ENCODE data around the gene IL17C. TPM values are rescaled to one million over a fixed set of nuclear protein-coding genes. Genes with fewer than 3 reads are reported as not detected.

IL17C gene
- total and polyA plus RNA-seq, 2 donors (not counting 3 experiments of a cell fraction or from before 2014, with no cell fraction given), result 0.17 TPM; not detected in 1

DNA sequence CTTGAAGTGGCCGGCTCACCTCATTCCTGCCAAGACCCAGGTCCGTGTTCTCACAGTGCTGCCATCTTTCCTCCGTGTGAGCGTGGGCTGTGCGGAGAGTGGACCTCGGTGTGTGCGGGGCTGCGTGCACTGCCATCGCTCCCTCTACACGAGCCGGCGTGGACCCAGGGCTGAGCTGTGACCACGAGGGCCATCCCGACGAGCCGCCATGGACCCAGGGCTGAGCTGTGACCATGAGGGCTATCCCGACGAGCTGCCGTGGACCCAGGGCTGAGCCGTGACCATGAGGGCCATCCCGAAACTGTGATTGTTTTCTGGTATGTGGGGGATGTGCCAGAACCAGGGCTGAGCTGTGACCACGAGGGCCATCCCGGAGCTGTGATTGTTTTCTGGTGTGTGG lies 33.4 kb downstream of the IL17C start:
- no peak for DNase-seq (ENCODE audit: low read depth, low spot score)
- Histone ChIP-seq H3K9ac (replicated peaks; ENCODE audit: extremely low read depth, insufficient read depth, low read length) (no peak overlapping the region), H3K4me2 (ENCODE audit: insufficient read depth, low read length) (no peak overlapping the region), H3K79me2 (ENCODE audit: control insufficient read depth, insufficient read depth, low read length) (no peaks in the 10 kb centered on the region), H3K36me3 (ENCODE audit: control insufficient read depth in 2 of 2, extremely low read depth in 1 of 2, insufficient read depth in 2 of 2, low read length in 2 of 2) (peaks cover 0 to 2% of the 10 kb centered on the region in 2 experiments), H3K4me1 (ENCODE audit: control insufficient read depth, extremely low read depth, insufficient read depth, low read length) (no peaks in the 10 kb centered on the region), H3K27ac (ENCODE audit: insufficient read depth, low read depth, low read length) (no peak overlapping the region), H2AFZ (ENCODE audit: low read depth, low read length) (no peak overlapping the region), H3K9me3 (replicated peaks; ENCODE audit: control insufficient read depth, insufficient read depth, low read length) (no peaks in the 10 kb centered on the region), H3K4me3 (replicated peaks in 1 of 3; ENCODE audit: insufficient read depth in 1 of 3, low read depth in 1 of 3, low read length in 3 of 3) (no peak overlapping the region), H3K27me3 (ENCODE audit: control insufficient read depth in 2 of 2, insufficient read depth in 2 of 2, low read length in 2 of 2) (no peaks in the 10 kb centered on the region), H3K9me1 (replicated peaks; ENCODE audit: control insufficient read depth, extremely low read depth, insufficient read depth, low read length) (no peaks in the 10 kb centered on the region), H4K20me1 (replicated peaks; ENCODE audit: control insufficient read depth, extremely low read depth, insufficient read depth, low read length) (no peaks in the 10 kb centered on the region)
- ChIA-PET POLR2A (no interaction called here), CTCF (interaction anchor here (1.6 kb wide), 1 partner anchor 15 kb away, joined by 3 read pairs; no protein-coding TSS in a partner anchor)
- BruUV-seq (replicated peaks), result no TSS peak
- no peak for FAIRE-seq
- dilution Hi-C loops (cut with MboI; ENCODE audit: extremely low pct_ligation_motif_present, low sequenced_read_pairs) (no loop called here), intact Hi-C loops (cut with micrococcal nuclease) (no loop called here)
- TF ChIP-seq, protein P1, sequence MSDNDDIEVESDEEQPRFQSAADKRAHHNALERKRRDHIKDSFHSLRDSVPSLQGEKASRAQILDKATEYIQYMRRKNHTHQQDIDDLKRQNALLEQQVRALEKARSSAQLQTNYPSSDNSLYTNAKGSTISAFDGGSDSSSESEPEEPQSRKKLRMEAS (IDR thresholded peaks at IDR 0.05; ENCODE audit: insufficient read depth, insufficient read length), result no peak
- no peak for TF ChIP-seq FOS (IDR thresholded peaks at IDR 0.05; ENCODE audit: borderline replicate concordance, insufficient read depth, low read length)
- no peak for TF ChIP-seq MYC (IDR thresholded peaks at IDR 0.05; ENCODE audit: low read depth, low read length)
- no peak for TF ChIP-seq JUN (IDR thresholded peaks at IDR 0.05; ENCODE audit: borderline replicate concordance, insufficient read depth, insufficient read length, low read depth)
- no peak for TF ChIP-seq GATA2 (IDR thresholded peaks at IDR 0.05; ENCODE audit: insufficient read depth, insufficient read length, low read depth, low read length)
- TF ChIP-seq EZH2 (IDR thresholded peaks at IDR 0.05; ENCODE audit: borderline replicate concordance, low read depth, low read length, severe bottlenecking), result no peak
- TF ChIP-seq, protein P2, sequence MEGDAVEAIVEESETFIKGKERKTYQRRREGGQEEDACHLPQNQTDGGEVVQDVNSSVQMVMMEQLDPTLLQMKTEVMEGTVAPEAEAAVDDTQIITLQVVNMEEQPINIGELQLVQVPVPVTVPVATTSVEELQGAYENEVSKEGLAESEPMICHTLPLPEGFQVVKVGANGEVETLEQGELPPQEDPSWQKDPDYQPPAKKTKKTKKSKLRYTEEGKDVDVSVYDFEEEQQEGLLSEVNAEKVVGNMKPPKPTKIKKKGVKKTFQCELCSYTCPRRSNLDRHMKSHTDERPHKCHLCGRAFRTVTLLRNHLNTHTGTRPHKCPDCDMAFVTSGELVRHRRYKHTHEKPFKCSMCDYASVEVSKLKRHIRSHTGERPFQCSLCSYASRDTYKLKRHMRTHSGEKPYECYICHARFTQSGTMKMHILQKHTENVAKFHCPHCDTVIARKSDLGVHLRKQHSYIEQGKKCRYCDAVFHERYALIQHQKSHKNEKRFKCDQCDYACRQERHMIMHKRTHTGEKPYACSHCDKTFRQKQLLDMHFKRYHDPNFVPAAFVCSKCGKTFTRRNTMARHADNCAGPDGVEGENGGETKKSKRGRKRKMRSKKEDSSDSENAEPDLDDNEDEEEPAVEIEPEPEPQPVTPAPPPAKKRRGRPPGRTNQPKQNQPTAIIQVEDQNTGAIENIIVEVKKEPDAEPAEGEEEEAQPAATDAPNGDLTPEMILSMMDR (IDR thresholded peaks at IDR 0.05; ENCODE audit: extremely low read depth in 1 of 2, insufficient read depth in 1 of 2, low read depth in 1 of 2, low read length in 2 of 2), result no peak
- TF ChIP-seq POLR2AphosphoS5 (IDR thresholded peaks at IDR 0.05; ENCODE audit: insufficient read depth, low read depth, low read length), result no peak
- TF ChIP-seq POLR2A (IDR thresholded peaks at IDR 0.05; ENCODE audit: low read depth, low read length), result no peak

Measured in endothelial cell of umbilical vein (primary cell).